ENCODE measurements around the gene KIAA0825. TPM values are rescaled to one million over a fixed set of nuclear protein-coding genes. Genes with fewer than 3 reads are reported as not detected.

The KIAA0825 gene
- total and polyA plus RNA-seq, 2 of the 8 experiments (the other 6 are each of a cell fraction or from before 2014, with no cell fraction given) = 0.60 to 1.0 TPM

- H2BK12ac ChIP-seq (ENCODE audit: low read depth, low read length) = no peak overlapping the region
- H3K14ac ChIP-seq (ENCODE audit: insufficient read length) = no peak overlapping the region
- 100% methylated on average over 1 of the region's 1 CpG; no CpG with 5 or more reads in 1 of the 2 experiments for WGBS, 2 experiments (ENCODE audit: extremely low coverage in 1 of 2, insufficient coverage in 1 of 2, insufficient read length in 1 of 2, insufficient replicate concordance in 2 of 2, low coverage in 1 of 2, low lambda C conversion rate in 2 of 2, missing lambda C conversion rate in 1 of 2)
- TF ChIP-seq POLR2AphosphoS5 (IDR thresholded peaks at IDR 0.05; ENCODE audit: low read depth, low read length) = peak; percentile 54; the same call in 1 of the 2 replicates
- TF ChIP-seq SP4 (IDR thresholded peaks at IDR 0.05; ENCODE audit: low read length) = no peak
- no peak overlapping the region for H3K27ac ChIP-seq (ENCODE audit: low read depth, low read length)
- H3K18ac ChIP-seq (ENCODE audit: extremely low read depth, low read length) = no peak overlapping the region
- H3K56ac ChIP-seq (replicated peaks; ENCODE audit: insufficient read length, low read depth, low read length) = no peak overlapping the region
- H4K20me1 ChIP-seq (replicated peaks in 1 of 2; ENCODE audit: control insufficient read depth in 1 of 2, insufficient read depth in 2 of 2, low read length in 2 of 2) = no peaks in the 10 kb centered on the region
- no peak overlapping the region for H2AFZ ChIP-seq (ENCODE audit: low read length)
- no peak overlapping the region for H3K4me3 ChIP-seq (ENCODE audit: extremely low read depth in 1 of 4, insufficient read depth in 2 of 4, low read depth in 3 of 4, low read length in 4 of 4)
- no peak overlapping the region for H2BK20ac ChIP-seq (ENCODE audit: low read length)
- POLR2A ChIA-PET (ENCODE audit: partially characterized antibody) = interaction anchor here (0.7 to 1.7 kb wide), 5 partner anchors 9 to 25 kb away, joined by 3 to 9 read pairs (median 6); no protein-coding TSS in a partner anchor
- H3K23ac ChIP-seq (ENCODE audit: insufficient read length) = no peak overlapping the region
- H3K4me2 ChIP-seq (ENCODE audit: insufficient read depth in 1 of 2, low read depth in 2 of 2, low read length in 2 of 2) = no peak overlapping the region
- peaks cover 0 to 83% of the 10 kb centered on the region in 2 experiments; a peak in 2 of 4 replicates for H3K79me2 ChIP-seq (ENCODE audit: control insufficient read depth in 1 of 2, insufficient read depth in 2 of 2, low read length in 2 of 2)
- FAIRE-seq (no peak), DNase-seq (ENCODE audit: low read depth in 1 of 2, low spot score in 2 of 2) (no peak)
- no peaks in the 10 kb centered on the region for H3K27me3 ChIP-seq (replicated peaks in 1 of 4; ENCODE audit: control insufficient read depth in 3 of 4, extremely low read depth in 1 of 4, insufficient read depth in 3 of 4, low read length in 3 of 4)
- H3K4me1 ChIP-seq (replicated peaks in 1 of 4; ENCODE audit: control insufficient read depth in 3 of 4, insufficient read depth in 4 of 4, low read length in 3 of 4) = no peaks in the 10 kb centered on the region
- H3K36me3 ChIP-seq (ENCODE audit: control insufficient read depth in 2 of 4, insufficient read depth in 4 of 4, low read length in 3 of 4) = peaks cover 0 to 39% (median 18%) of the 10 kb centered on the region in 4 experiments; a peak in 4 of 8 replicates
- H3K9ac ChIP-seq (replicated peaks in 1 of 4; ENCODE audit: extremely low read depth in 1 of 4, low read depth in 3 of 4, low read length in 3 of 4) = no peak overlapping the region
- no peak overlapping the region for H4K91ac ChIP-seq (replicated peaks; ENCODE audit: insufficient read length, low read length)
- H3K23me2 ChIP-seq (ENCODE audit: low read depth, low read length) = no peaks in the 10 kb centered on the region
- H2BK120ac ChIP-seq (replicated peaks; ENCODE audit: low read depth, low read length) = no peak overlapping the region
- H4K8ac ChIP-seq (ENCODE audit: extremely low read depth, insufficient read depth, low read length) = no peak overlapping the region
- no peak overlapping the region for H2BK15ac ChIP-seq (ENCODE audit: low read length)
- H2AK5ac ChIP-seq (ENCODE audit: low read depth, low read length) = no peak overlapping the region
- no peak overlapping the region for H2BK5ac ChIP-seq (ENCODE audit: low read depth, low read length)
- no peak overlapping the region for H3K4ac ChIP-seq (replicated peaks; ENCODE audit: insufficient read length, low read depth, low read length)
- CTCF ChIA-PET (ENCODE audit: partially characterized antibody) = interaction anchor here (0.9 to 1.2 kb wide), 2 partner anchors 9 to 400 kb away, joined by 4 read pairs; no protein-coding TSS in a partner anchor
- no peaks in the 10 kb centered on the region; the same call in 1 of the 2 replicates for H3K79me1 ChIP-seq (ENCODE audit: low read depth, low read length)
- H3K9me3 ChIP-seq (ENCODE audit: insufficient read depth in 2 of 2, low read depth in 1 of 2, low read length in 1 of 2) = no peaks in the 10 kb centered on the region; a peak in 2 of 4 replicates
- H4K5ac ChIP-seq (ENCODE audit: insufficient read length, low read depth, low read length) = no peak overlapping the region
Measured at GRCh38 chr5:94337617-94338016, 280.8 kb downstream of the KIAA0825 start.
